GM23338 (cell line): ENCODE data around the gene PMVK. TPM values are rescaled to one million over a fixed set of nuclear protein-coding genes. Genes with fewer than 3 reads are reported as not detected.

Experiments
- ATAC-seq: fragments of 200-7000 bp; cut with Tn5 transposase; 3 replicates; pipeline ENCODE4 v1.9.1; 2020
- DNase-seq: peaks from one replicate; pipeline ENCODE4 v3.0.0-alpha.2; 2015; ENCODE audit warnings: low spot score
- H2AFZ ChIP-seq: fragments of 200-600 bp; sonication (generic); 2 replicates; pipeline ENCODE4 v1.8.0; 2016; ENCODE audit warnings: antibody characterized with exemption, mild to moderate bottlenecking, moderate library complexity
- H3F3A ChIP-seq: fragments of 200-600 bp; sonication (generic); replicated peaks from 2 replicates; pipeline ENCODE4 v1.8.0; 2017; ENCODE audit warnings: antibody characterized with exemption, mixed run types, low read depth
- H3K27ac ChIP-seq: fragments of 200-600 bp; sonication (generic); 2 replicates; pipeline ENCODE4 v1.6.1; 2016; ENCODE audit warnings: low read depth
- H3K27me3 ChIP-seq: fragments of 200-600 bp; sonication (generic); 2 replicates; pipeline ENCODE4 v1.8.0; 2016; ENCODE audit warnings: mild to moderate bottlenecking, mixed run types, moderate library complexity; ENCODE audit not compliant: insufficient read depth
- H3K36me3 ChIP-seq: fragments of 200-600 bp; sonication (generic); 2 replicates; pipeline ENCODE4 v1.8.0; 2016; ENCODE audit warnings: mild to moderate bottlenecking; ENCODE audit not compliant: insufficient read depth
- H3K4me1 ChIP-seq: fragments of 200-600 bp; sonication (generic); 2 replicates; pipeline ENCODE4 v1.8.0; 2016; ENCODE audit warnings: mild to moderate bottlenecking, moderate library complexity; ENCODE audit not compliant: insufficient read depth
- H3K4me2 ChIP-seq: fragments of 200-600 bp; sonication (generic); 2 replicates; pipeline ENCODE4 v1.7.1; 2017; ENCODE audit warnings: mixed run types
- H3K4me3 ChIP-seq: fragments of 200-600 bp; sonication (generic); 2 replicates; pipeline ENCODE4 v1.6.1; 2016; ENCODE audit warnings: mixed run types
- H3K79me2 ChIP-seq: fragments of 200-600 bp; sonication (generic); replicated peaks from 2 replicates; pipeline ENCODE4 v1.8.0; 2017; ENCODE audit warnings: mild to moderate bottlenecking; ENCODE audit not compliant: insufficient read depth
- H3K9me2 ChIP-seq: fragments of 200-600 bp; sonication (generic); 2 replicates; pipeline ENCODE4 v1.8.0; 2017; ENCODE audit not compliant: insufficient read depth
- H4K20me1 ChIP-seq: fragments of 200-600 bp; sonication (generic); replicated peaks from 2 replicates; pipeline ENCODE4 v1.8.0; 2017; ENCODE audit warnings: mild to moderate bottlenecking; ENCODE audit not compliant: insufficient read depth
- H3K27ac Mint-ChIP-seq: 2 replicates; pipeline ENCODE4 v1.8.0; 2020; ENCODE audit warnings: inconsistent platforms, mild to moderate bottlenecking, moderate library complexity, mixed read lengths
- H3K27me3 Mint-ChIP-seq: 3 replicates; pipeline ENCODE4 v1.8.0; 2022; ENCODE audit warnings: low read depth, mild to moderate bottlenecking, moderate library complexity, mixed read lengths, inconsistent platforms; ENCODE audit not compliant: insufficient read depth, poor library complexity
- H3K36me3 Mint-ChIP-seq: 3 replicates; pipeline ENCODE4 v1.8.0; 2021; ENCODE audit warnings: low read depth, mild to moderate bottlenecking, inconsistent platforms, moderate library complexity, mixed read lengths
- H3K4me1 Mint-ChIP-seq: 3 replicates; pipeline ENCODE4 v1.8.0; 2020; ENCODE audit warnings: mild to moderate bottlenecking, inconsistent platforms, mixed read lengths
- H3K4me3 Mint-ChIP-seq: 3 replicates; pipeline ENCODE4 v1.8.0; 2021; ENCODE audit warnings: moderate library complexity, mild to moderate bottlenecking, inconsistent platforms, mixed read lengths
- H3K9me3 Mint-ChIP-seq: 3 replicates; pipeline ENCODE4 v1.8.0; 2020; ENCODE audit warnings: moderate library complexity, mild to moderate bottlenecking, inconsistent platforms, mixed read lengths
- ETS1 ChIP-seq: IDR thresholded peaks from 2 replicates; pipeline ENCODE4 v1.6.1; 2016; ENCODE audit warnings: antibody characterized with exemption
- EZH2phosphoT487 ChIP-seq: fragments of 200-600 bp; sonication (generic); IDR thresholded peaks from one replicate; pipeline ENCODE4 v1.8.1; 2018; ENCODE audit warnings: antibody characterized with exemption; ENCODE audit not compliant: unreplicated experiment
- JUNB ChIP-seq: IDR thresholded peaks from one replicate; pipeline ENCODE4 v1.6.1; 2016; ENCODE audit warnings: antibody characterized with exemption; ENCODE audit not compliant: unreplicated experiment
- POLR2AphosphoS5 ChIP-seq: IDR thresholded peaks from 2 replicates; pipeline ENCODE4 v1.6.1; 2016; ENCODE audit warnings: antibody characterized with exemption, low read depth
- REST ChIP-seq: IDR thresholded peaks from one replicate; pipeline ENCODE4 v1.6.1; 2018; ENCODE audit warnings: antibody characterized with exemption; ENCODE audit not compliant: unreplicated experiment
- STAT1 ChIP-seq: IDR thresholded peaks from one replicate; pipeline ENCODE4 v1.6.1; 2016; ENCODE audit warnings: antibody characterized with exemption; ENCODE audit not compliant: unreplicated experiment
- ZNF331 ChIP-seq: fragments of 250-450 bp; sonication (Bioruptor Pico); IDR thresholded peaks from 2 replicates; pipeline ENCODE4 v1.5.0; 2020; ENCODE audit warnings: low read depth, mild to moderate bottlenecking, moderate library complexity
- polyA plus RNA-seq: library from polyadenylated mRNA; unstranded; fragments of >200 nt; fragmentation: Nextera tagmentation; extraction: Ambion mirVana; gene quantifications from 2 replicates; pipeline ENCODE4 v1.2.1, GENCODE V29; 2016
- total RNA-seq: library from RNA; depleted of rRNA; stranded (reverse); fragments of >200 nt; shearing (Covaris generic); gene quantifications from 2 replicates; pipeline ENCODE4 v1.2.3, GENCODE V29; 2014

Gene PMVK
- total and polyA plus RNA-seq, 2 experiments from 2014 or later = 8.1 to 25.0 TPM

GRCh38 chr1:154931940-154932487 lies 4.5 kb downstream of the PMVK start:
- Histone ChIP-seq H2AFZ (no peak overlapping the region), H3K27ac (no peak overlapping the region), H3K4me2 (no peak overlapping the region), H3K4me1 (peaks cover 5% of the 10 kb centered on the region; the same call in 1 of the 2 replicates), H3K9me2 (no peaks in the 10 kb centered on the region; the same call in 1 of the 2 replicates), H3F3A (no peaks in the 10 kb centered on the region; the same call in 1 of the 2 replicates), H3K4me3 (no peak overlapping the region), H3K36me3 (no peaks in the 10 kb centered on the region), H3K79me2 (no peaks in the 10 kb centered on the region; the same call in 1 of the 2 replicates), H4K20me1 (no peaks in the 10 kb centered on the region), H3K27me3 (no peaks in the 10 kb centered on the region; the same call in 1 of the 2 replicates)
- peaks cover 3% of the 10 kb centered on the region for H3K4me1 Mint-ChIP-seq
- no peak overlapping the region for H3K27ac Mint-ChIP-seq
- no peak overlapping the region for H3K4me3 Mint-ChIP-seq
- peaks cover 7% of the 10 kb centered on the region for H3K27me3 Mint-ChIP-seq
- TF ChIP-seq POLR2AphosphoS5 (no peak), EZH2phosphoT487 (no peak)
- no peak for ATAC-seq
- H3K9me3 Mint-ChIP-seq = peaks cover 3% of the 10 kb centered on the region; the same call in 1 of the 3 replicates
- peaks cover 14% of the 10 kb centered on the region; the same call in 1 of the 3 replicates for H3K36me3 Mint-ChIP-seq
- no peak for DNase-seq

GRCh38 chr1:154926201-154926600 lies 10.3 kb downstream of the PMVK start:
- DNase-seq = no peak
- H3K9me2 ChIP-seq = no peaks in the 10 kb centered on the region
- no peak overlapping the region for H2AFZ ChIP-seq
- no peaks in the 10 kb centered on the region; the same call in 1 of the 2 replicates for H4K20me1 ChIP-seq
- H3K36me3 ChIP-seq = no peaks in the 10 kb centered on the region
- H3F3A ChIP-seq = no peaks in the 10 kb centered on the region
- H3K4me1 ChIP-seq = no peaks in the 10 kb centered on the region; the same call in 1 of the 2 replicates
- no peak for ATAC-seq
- H3K4me2 ChIP-seq = no peak overlapping the region
- no peak overlapping the region for H3K4me3 ChIP-seq
- no peak overlapping the region for H3K27ac ChIP-seq
- no peaks in the 10 kb centered on the region for H3K79me2 ChIP-seq
- no peak overlapping the region for H3K4me3 Mint-ChIP-seq
- H3K9me3 Mint-ChIP-seq = no peaks in the 10 kb centered on the region
- TF ChIP-seq STAT1 = no peak
- TF ChIP-seq POLR2AphosphoS5 = no peak
- TF ChIP-seq ETS1 = no peak
- TF ChIP-seq JUNB = no peak
- TF ChIP-seq REST = no peak
- TF ChIP-seq ZNF331 (CRISPR knock-in tag) = no peak
- peaks cover 23% of the 10 kb centered on the region for H3K36me3 Mint-ChIP-seq
- H3K27me3 ChIP-seq = no peaks in the 10 kb centered on the region
- no peak overlapping the region for H3K27ac Mint-ChIP-seq
- H3K4me1 Mint-ChIP-seq = no peaks in the 10 kb centered on the region
- peaks cover 5% of the 10 kb centered on the region for H3K27me3 Mint-ChIP-seq
